D341Med (cell line): Measurements from ENCODE around the gene MARCHF4.
"Not testable (repeated sequence)": the region's sequence is repeated elsewhere in the genome, so short reads cannot be mapped to it uniquely, and the experiment has no call there.

Experiments
- DNase-seq: peaks from one replicate; pipeline ENCODE4 v3.0.0; 2012; ENCODE audit warnings: low spot score

MARCHF4 gene

DNA sequence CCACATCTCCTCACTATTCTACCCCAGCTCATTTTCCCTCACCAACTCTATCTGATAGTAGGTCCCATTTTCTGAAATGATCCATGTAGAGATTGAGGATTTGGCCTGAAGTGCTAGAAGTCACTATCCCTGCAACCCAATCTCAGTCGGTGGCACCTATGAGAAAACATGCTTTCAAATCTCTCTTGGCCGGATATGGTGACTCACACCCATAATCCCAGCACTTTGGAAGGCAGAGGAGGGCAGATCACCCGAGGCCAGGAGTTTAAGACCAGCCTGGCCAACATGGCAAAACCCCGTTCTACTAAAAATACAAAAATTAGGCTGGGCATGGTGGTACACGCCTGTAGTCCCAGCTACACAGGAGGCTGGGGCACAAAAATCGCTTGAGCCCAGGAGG lies 19.1 kb upstream of the MARCHF4 start:
- DNase-seq: no peak

- no peak for DNase-seq
These were observed 17.3 kb upstream of the MARCHF4 start for GRCh38 chr2:216389570-216389969.

- no peak for DNase-seq
These were observed 16.0 kb upstream of the MARCHF4 start for GRCh38 chr2:216388046-216388884.

DNA sequence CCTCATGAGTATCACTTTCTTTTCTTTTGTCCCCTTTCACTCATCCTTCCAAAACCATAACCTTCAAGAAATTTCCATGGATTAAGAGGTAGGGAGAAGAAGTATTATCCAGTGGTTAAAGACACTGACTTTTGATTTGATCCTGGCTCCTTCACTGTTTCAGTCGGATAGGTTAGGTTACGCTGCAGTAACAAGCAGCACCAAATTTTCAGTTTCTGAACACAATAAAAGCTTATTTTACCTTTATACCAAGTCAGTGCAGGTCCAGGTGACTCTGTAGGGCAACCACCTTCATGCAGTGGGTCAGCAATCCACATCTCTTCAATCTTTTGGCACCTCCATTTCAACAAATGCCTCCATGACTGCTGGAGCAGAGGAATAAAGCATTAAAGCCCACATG lies 15.0 kb upstream of the MARCHF4 start:
- no peak for DNase-seq

DNA sequence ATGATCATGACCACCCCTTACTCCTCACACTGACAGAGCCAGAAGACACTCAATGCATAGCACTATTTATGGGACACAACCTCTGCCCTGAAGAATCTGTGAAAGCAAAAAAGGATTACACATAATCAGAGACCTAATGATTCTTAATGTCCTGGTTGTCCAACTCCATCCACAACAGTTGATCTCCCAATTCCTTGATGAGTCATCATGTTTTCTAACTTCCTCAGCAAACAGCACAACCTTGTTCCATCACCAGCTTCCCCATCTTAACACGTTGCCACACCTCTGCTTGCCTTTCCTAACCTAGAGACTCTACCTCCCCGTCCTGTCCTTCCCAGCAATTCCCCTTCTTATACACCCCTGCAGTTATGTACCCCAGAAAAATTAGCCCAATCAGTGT lies 13.2 kb upstream of the MARCHF4 start:
- DNase-seq: no peak

- DNase-seq: not testable (repeated sequence)
These were observed 12.1 kb upstream of the MARCHF4 start for GRCh38 chr2:216384409-216384808.

- DNase-seq: no peak
These were observed 7.7 kb upstream of the MARCHF4 start for GRCh38 chr2:216379977-216380376.

DNA sequence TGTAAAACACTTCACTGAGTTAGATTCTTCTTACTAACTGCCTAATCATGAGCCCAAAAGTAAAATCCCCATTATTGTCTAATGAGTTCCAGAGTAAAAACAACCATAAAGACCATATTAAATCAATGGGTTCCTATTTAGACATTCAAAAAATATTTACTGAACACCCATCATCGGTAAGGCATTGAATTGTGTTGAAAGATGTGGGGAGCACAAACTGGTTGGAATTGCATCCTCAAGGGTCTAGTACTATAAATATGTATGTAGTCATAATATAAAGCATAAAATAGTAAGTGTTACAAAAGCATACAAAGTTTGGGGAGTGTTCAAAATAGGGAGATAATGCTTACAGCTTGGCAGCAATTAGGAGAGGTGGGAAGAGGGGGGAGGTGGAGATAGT lies 3.0 kb upstream of the MARCHF4 start:
- DNase-seq: no peak

- DNase-seq: no peak
These were observed 1.6 kb upstream of the MARCHF4 start for GRCh38 chr2:216373896-216374295.

DNA sequence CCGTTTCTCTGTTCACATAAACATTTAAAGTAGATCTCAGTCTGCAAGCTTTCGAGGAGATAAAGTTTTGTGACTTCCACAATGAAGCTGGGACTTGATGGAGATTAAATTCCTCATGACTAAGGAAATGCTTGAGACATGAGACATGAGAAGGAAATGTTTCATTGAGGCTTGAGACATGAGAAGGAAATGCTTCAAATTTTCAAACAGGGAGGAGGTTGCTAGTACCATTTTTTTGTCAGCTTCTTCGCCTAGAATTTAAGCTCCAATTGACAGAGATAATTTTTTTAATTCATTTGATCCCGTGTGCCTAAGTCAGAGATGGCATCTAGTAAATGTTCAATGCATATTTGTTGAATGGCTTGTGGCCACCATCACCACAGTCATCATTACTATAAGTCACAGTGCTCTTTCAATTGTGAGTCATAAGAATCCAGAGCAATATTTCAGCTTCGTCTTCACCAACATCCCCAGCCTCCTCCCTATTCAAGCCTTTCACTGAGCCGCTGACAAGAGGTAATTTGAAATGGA lies 543 bp upstream of the MARCHF4 start:
- no peak for DNase-seq

DNA sequence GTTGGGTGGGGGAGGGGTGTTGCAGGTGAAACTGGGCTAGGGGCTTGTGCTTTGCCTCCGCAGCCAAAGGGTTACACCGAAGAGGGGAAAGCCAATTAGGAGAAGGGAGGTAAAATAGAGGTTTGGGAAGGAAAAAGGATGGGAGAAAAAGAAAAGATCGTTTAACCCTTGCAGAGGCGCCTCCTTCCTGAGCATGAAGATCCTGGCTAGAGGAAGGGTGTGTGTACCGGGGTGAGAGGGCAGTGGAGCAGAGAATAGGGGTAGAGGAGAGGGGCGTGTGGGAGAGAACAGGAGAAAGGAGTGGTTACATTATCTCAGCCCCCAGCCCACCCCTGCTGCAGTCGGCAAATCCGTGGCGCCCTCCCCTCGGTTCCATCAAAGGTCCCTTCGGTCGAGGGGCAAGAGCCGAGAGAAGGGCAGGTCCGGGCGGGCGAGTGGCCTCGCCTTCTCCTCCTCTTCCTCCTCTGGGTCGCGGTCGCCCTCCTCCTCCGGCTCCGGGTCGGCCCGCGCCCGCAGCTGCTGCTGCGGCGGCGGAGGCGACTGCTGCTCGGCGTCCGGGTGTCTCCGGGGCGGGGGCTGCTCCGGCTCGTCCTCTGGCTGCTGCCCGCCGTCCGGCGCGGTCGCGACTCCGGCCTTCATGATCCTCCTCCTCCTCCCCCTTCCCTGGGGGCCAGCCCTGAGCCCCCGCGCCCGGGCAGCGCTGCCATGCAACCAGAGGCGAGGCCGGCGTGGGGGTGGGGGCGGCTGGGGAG lies 1.1 kb downstream of the MARCHF4 start:
- DNase-seq: peak; percentile 66

- peak; percentile 29 for DNase-seq
These were observed 2.5 kb downstream of the MARCHF4 start for GRCh38 chr2:216369821-216370220.

DNA sequence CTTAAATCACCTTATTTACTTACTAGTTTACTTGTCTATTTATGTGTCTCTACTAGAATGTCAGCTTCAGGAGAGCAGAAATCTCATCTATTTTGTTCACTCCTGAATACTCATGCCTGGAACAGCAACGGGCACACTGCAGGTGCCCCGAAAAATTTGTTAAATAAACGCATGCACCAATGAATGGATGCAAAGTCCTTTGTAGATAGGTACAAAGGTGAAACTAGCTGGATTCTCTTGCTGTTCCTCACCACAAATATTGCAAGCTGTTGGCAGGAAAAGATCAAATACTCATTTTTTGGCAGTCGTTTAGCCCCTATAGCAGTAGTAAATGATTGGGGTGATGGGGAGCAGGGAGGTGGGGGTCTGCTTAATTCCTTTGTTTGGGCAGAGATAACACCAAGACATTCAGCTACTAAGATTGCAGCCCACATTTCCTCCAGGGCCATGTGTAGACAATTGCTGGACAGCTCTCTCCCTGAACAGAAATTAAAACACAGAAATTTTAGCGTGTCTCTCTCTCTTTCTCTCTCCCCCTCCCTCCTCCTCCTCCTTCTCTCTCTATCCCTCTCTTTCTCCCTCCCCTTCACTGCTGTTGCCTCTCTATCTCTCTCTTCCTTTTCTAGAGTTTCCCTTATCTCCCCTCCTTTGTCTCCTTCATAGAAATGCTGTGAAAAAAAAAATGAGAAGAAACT lies 5.4 kb downstream of the MARCHF4 start:
- no peak for DNase-seq

- DNase-seq: no peak
These were observed 6.8 kb downstream of the MARCHF4 start for GRCh38 chr2:216365518-216365917.

DNA sequence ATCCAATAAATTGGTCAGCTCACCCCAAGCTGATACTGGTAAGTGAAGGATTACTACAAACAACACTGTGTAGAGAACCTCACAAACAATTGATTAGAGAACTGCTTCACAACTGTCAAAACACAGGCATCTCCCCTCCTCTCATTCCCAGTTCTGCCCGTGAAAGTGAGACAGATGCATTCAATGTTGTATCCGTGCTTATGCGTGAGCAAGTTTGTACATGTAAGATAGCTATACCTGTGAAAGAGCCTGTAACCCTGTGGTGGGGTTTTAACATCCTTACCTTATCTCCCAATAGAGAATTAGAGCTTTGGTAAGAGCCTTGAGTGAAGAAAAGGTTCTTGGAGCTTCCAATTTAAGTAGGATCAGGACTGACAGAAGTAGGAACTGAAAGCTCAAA lies 9.1 kb downstream of the MARCHF4 start:
- DNase-seq: no peak

DNA sequence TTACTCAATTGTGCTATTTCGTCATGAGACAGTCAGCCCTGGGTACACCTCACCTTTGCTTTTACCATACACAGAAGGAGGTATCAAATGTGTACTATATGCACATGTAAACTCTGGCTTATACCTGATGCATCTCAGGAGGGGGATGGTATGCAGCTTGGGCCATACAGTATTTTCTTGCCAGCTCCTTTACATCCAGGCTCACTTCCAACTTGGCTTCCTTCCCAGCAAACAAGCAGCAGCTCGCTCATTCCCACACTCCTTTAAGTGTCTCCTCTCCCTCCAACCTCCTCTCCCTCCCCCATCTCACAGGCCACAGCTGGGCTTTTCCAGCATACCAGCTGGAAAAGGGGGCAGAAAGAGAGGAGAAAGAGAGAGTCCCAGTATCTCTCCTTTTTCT lies 9.6 kb downstream of the MARCHF4 start:
- no peak for DNase-seq

GRCh38 chr2:216355711-216356110 lies 16.6 kb downstream of the MARCHF4 start:
- no peak for DNase-seq

- no peak for DNase-seq
These were observed 18.0 kb downstream of the MARCHF4 start for GRCh38 chr2:216354306-216354705.

- no peak for DNase-seq
These were observed 19.5 kb downstream of the MARCHF4 start for GRCh38 chr2:216352653-216353270.

GRCh38 chr2:216351172-216351925 lies 20.9 kb downstream of the MARCHF4 start:
- DNase-seq: no peak

DNA sequence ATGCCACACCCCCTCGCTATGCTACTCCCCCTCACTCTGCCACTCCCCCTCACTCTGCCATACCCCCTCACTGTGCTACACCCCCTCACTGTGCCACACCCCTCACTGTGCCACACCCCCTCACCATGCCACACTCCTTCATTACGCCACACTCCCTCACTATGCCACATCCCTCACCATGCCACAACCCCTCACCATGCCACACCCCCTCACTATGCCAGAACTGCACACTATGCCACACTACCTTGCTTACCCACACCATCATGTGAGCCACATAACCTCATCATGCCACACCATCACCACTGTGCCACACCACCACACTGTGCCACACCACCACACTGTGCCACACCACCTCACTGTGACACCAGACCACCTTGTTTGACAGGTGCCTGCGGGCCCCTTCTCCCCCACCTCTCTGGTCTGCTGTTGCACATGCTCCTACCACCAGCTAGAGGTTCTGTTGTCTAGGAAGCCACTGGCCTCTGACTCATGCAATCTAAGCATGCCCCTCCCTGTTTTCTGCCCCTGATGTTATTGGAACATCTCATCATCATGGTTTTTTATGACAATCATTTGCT lies 22.0 kb downstream of the MARCHF4 start:
- DNase-seq: no peak
